GM12872 (cell line): ENCODE measurements around the gene ASB15.

Experiments
- CTCF ChIP-seq: IDR thresholded peaks from 3 replicates; pipeline ENCODE4 v1.5.1; 2011; ENCODE audit warnings: low read depth, mild to moderate bottlenecking, low read length, moderate library complexity; ENCODE audit not compliant: insufficient read depth

The ASB15 gene

DNA sequence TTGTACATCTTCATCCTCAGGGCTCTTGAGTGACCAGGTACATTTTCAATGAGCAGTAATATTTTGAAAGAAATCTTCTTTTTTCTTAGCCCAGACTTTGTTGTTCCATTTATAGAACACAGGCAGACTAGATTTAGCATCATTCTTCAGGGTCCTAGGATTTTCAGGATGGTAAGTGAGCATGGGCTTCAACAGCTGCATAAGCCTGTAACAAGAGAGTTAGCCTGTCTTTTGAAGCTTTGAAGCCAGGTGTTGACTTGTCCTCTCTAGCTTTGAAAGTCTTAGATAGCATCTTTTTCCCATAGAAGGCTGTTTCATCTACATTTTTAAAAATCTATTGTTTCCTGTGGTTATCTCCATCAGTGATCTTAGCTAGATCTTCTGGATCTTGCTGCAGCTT is 39.5 kb upstream of the ASB15 start:
- no peak for TF ChIP-seq CTCF

GRCh38 chr7:123569352-123570010 is 32.1 kb upstream of the ASB15 start:
- TF ChIP-seq CTCF, result no peak

- no peak for TF ChIP-seq CTCF
Measured at GRCh38 chr7:123570390-123571182, 31.0 kb upstream of the ASB15 start.

GRCh38 chr7:123571187-123571586 is 30.4 kb upstream of the ASB15 start:
- TF ChIP-seq CTCF, result no peak

GRCh38 chr7:123571684-123572083 is 29.9 kb upstream of the ASB15 start:
- no peak for TF ChIP-seq CTCF

DNA sequence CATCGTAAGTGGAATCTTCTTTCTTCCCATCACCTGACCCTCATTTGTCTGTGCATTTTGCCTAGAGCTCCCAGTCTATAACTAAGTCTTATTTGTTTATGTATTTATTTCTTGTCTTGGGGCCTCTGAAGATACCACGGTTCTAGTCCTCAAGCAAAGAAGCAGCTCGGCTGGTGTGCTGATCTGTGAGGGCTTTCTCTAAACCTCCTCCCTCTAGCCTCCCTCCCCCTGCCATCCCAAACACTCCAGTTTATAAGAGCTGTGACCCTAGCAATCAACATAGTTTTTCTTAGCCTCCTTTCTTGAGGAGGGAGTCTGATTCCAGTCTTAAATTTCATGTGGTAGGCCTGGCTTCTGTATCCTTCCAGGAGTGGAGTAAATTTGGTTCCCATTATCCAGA is 28.3 kb upstream of the ASB15 start:
- TF ChIP-seq CTCF, result no peak

DNA sequence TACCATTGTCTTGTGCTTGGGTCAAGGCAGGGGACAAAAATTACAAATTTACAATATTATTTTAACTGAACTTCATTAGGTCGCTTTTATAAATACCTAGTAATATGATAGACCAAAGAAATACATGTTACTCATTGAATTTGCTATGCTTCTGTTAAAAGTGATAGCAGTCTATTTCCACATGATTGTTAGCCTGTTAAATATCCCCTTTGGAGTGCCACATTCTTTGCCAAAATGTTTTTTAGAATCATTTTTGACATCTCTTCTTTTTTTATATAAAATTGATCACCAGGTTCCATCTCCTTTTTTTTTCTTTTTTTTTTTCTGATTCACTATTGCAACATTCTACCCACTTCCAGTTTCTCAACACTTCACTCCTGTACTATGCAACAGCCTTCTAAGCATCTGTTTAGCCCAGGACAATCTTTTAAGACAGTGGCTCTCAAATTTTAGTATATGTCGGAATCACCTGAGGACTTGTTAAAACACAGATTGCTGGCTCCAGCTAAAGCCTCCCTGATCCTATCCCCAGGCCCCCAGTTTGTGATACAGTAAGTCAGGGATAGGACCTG is 27.6 kb upstream of the ASB15 start:
- TF ChIP-seq CTCF, result no peak
